Neural cell (in vitro differentiated cells): ENCODE data around the gene RSPH1.

Experiments
- EP300 ChIP-seq: fragments of 450-650 bp; conservative IDR thresholded peaks from 2 replicates; pipeline ENCODE4 v1.6.1; 2014; ENCODE audit warnings: antibody characterized with exemption, mild to moderate bottlenecking, moderate library complexity; ENCODE audit not compliant: poor library complexity, severe bottlenecking
- EZH2 ChIP-seq: fragments of 200-600, 300-800 bp; shearing (Covaris generic), sonication (generic); IDR thresholded peaks from 2 replicates; pipeline ENCODE4 v1.6.1; 2014; ENCODE audit warnings: antibody characterized with exemption, low read length, borderline replicate concordance, mild to moderate bottlenecking; ENCODE audit not compliant: insufficient read depth, poor library complexity, severe bottlenecking
- POLR2AphosphoS5 ChIP-seq: IDR thresholded peaks from 2 replicates; pipeline ENCODE4 v1.6.1; 2012
- TF ChIP-seq, protein P1 (sequence below): fragments of 450-650 bp; IDR thresholded peaks from 2 replicates; pipeline ENCODE4 v1.5.1; 2014; ENCODE audit warnings: antibody characterized with exemption, mild to moderate bottlenecking, moderate library complexity; ENCODE audit not compliant: poor library complexity, severe bottlenecking

GRCh38 chr21:42509244-42509643 lies 13.2 kb upstream of the RSPH1 start:
- TF ChIP-seq, protein P1, sequence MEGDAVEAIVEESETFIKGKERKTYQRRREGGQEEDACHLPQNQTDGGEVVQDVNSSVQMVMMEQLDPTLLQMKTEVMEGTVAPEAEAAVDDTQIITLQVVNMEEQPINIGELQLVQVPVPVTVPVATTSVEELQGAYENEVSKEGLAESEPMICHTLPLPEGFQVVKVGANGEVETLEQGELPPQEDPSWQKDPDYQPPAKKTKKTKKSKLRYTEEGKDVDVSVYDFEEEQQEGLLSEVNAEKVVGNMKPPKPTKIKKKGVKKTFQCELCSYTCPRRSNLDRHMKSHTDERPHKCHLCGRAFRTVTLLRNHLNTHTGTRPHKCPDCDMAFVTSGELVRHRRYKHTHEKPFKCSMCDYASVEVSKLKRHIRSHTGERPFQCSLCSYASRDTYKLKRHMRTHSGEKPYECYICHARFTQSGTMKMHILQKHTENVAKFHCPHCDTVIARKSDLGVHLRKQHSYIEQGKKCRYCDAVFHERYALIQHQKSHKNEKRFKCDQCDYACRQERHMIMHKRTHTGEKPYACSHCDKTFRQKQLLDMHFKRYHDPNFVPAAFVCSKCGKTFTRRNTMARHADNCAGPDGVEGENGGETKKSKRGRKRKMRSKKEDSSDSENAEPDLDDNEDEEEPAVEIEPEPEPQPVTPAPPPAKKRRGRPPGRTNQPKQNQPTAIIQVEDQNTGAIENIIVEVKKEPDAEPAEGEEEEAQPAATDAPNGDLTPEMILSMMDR: no peak
- TF ChIP-seq POLR2AphosphoS5 (no peak), EZH2 (no peak), EP300 (no peak)
